CD4-positive, alpha-beta T cell treated with Interleukin-12 subunit alpha and Interleukin-12 subunit beta, for 1 hour (primary cell): Measurements from ENCODE around the gene CNTNAP2.

Experiments
- DNase-seq: peaks from one replicate; pipeline ENCODE4 v3.0.0-alpha.2; 2020

Gene CNTNAP2

GRCh38 chr7:148337246-148337965 lies 2220.8 kb downstream of the CNTNAP2 start:
- no peak for DNase-seq

DNA sequence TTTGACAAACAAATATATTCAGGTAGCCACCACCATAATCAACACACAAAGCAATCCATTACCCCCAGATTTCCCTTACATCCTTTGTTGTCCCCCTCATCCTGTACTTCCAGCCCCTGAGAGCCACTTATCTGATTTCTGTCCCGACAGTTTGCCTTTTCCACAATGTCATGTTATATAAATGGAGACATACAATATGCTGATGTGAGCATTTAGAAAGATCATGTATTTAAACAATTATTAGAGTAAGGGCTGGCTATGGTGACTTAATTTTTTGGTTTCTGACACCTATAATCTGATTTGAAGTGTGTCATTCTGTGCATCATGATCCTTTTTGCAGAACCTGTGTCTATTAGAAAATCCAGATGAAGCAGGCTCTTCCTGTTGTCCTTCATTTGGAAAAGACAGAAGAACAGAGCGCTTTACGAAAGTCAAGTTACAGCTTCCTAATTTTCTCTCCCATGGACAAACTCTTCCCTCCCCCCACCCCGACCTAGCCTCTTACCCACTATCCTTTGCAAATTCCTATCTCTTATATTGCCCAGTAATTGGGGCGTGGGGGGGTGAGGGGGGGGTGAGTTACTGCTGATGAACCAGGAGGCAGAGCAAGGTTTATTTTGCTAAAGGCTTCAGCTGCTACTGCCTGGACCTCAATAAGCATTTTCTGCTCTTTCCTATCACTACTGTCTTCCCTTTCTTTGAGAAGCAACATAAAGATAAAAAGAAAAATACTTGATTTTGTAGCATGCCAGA lies 2221.6 kb downstream of the CNTNAP2 start:
- DNase-seq, result no peak

- no peak for DNase-seq
Observed at GRCh38 chr7:148340438-148341280, 2224.1 kb downstream of the CNTNAP2 start.

DNA sequence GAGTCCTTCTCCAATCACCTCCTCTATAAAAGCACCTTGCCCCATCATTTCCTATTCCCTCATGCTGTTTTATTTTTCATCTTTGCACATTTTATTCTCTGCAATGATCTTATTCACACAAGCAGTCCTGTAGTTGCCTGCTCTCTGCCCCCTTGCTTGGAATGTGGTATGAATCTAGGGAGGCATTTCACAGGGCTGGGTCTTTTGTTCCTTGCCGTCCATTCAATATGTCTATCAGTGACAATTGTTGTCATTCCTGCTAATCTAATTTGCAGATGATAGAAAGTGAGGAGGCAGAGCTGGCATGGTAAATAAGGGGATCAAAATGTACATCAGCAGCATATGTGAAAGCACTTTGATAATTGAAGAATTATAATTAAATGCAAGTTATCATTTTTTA lies 2227.8 kb downstream of the CNTNAP2 start:
- DNase-seq, result no peak

GRCh38 chr7:148347981-148348380 lies 2231.4 kb downstream of the CNTNAP2 start:
- DNase-seq, result no peak

GRCh38 chr7:148348466-148348865 lies 2231.9 kb downstream of the CNTNAP2 start:
- no peak for DNase-seq

- no peak for DNase-seq
Observed at GRCh38 chr7:148356303-148356702, 2239.7 kb downstream of the CNTNAP2 start.

GRCh38 chr7:148362541-148362940 lies 2245.9 kb downstream of the CNTNAP2 start:
- no peak for DNase-seq

DNA sequence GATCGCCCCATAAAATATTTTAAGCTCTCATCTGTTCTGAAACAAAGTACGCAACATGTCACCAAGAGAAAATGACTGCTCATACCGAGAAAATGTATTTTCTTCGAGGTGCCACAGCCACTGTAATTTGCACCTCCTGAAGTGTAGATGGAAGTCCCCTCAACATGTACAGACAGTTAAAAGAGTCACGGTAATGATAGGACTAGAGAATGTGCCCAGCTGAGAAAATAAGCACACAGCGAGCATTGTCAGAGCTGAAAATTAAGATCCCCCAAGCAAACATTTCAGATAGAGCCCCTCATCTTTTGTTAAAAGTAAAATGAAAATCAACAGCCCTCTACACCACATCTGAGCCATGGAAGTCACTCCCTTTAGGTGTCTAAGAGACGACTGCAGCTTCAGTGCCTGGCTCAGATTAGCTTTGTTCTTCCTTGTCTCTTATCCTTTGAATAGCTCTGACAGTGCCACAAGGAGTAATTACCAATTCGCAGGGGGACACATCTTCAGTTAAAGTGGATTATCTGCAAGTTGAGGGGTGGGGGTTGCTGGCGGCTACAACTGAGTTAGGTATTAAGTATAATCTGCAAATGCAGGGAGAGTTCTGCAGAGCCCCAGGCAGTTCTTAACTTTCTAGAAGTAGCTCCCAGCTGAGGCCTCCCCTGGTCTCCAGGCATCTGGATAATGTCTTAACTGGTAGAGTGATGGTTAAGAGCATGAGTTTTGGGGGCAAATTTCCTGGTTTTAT lies 2251.3 kb downstream of the CNTNAP2 start:
- DNase-seq, result no peak

GRCh38 chr7:148368562-148368961 lies 2252.0 kb downstream of the CNTNAP2 start:
- no peak for DNase-seq

- DNase-seq, result no peak
Observed at GRCh38 chr7:148371280-148371937, 2254.8 kb downstream of the CNTNAP2 start.

DNA sequence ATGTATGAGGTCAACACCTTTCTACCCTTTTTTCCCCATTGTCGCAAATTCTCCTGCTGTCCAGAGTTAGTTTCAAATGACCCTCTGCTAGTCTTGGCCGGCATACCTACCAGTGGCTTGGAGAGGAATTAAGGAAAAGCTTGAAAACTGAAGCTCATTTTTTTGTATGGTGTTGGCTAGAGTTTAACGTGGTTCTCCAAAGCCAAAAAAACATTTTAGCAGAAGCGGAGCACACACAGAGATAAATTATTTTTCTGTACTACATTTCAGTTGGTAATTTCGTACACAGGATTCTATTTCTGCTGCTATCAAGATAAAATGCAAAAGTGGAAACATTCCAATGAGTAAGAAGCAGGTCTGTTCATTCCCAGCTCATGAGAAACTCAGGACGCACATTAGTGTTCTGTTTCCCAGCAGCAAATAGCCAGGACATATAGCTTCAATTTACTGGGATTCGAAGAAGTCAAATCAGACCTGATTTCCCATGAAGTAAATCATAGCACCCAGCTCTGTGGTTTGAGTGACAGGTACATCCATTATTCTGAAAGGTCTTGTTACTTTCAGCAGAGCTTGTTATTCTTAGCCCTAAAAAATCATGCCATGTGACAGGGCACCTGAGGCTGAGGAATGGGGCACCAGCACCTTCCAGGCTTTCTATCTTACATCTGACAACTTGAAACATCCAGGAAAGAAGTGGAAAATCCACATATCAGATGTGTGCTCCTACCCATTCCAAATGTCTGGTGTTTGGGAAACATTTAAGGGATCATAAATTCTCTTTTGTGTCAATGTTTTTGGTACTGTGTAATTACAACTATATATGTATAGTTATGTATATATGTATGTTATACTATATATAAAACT lies 2258.0 kb downstream of the CNTNAP2 start:
- DNase-seq, result no peak

GRCh38 chr7:148379677-148380076 lies 2263.1 kb downstream of the CNTNAP2 start:
- no peak for DNase-seq

DNA sequence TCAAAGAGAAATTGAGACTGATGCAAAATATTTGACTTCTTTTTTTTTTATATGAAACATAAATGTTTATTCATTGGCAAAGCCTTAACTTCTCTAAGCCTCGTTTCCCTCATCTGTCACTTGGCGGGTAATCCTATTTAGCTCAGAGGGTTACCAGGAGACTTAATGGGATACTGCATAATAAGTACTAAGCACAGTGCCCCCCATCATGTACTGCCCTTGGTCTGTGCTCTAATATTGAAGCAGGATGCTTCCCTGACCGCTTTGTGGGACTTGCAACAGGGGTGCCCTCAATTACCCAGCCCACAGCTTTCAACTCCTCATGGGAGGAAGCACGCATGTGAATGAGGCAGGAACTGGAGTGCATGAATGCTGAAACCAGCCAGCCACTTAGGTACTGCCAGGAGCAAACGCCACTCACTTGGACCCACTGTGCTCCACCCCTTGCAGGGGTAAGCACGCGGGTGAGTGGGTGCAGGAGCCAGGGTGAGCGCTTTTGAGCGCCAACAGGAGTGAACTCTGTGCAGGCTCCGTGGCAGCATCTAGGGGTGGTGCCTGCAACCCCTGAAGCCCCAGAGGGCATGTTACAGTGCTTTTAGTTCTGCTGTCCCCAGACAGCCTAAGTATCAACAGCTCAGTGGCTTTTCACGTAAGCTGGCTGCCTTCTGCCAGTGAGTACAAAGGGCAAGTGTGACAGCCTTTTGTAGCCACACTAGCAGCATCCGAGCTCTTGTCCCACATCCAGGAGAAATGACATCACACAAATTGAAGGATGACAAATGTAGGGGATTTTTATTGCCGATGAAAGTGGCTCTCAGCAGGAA lies 2264.2 kb downstream of the CNTNAP2 start:
- no peak for DNase-seq

- DNase-seq, result no peak
Observed at GRCh38 chr7:148382596-148382995, 2266.0 kb downstream of the CNTNAP2 start.

DNA sequence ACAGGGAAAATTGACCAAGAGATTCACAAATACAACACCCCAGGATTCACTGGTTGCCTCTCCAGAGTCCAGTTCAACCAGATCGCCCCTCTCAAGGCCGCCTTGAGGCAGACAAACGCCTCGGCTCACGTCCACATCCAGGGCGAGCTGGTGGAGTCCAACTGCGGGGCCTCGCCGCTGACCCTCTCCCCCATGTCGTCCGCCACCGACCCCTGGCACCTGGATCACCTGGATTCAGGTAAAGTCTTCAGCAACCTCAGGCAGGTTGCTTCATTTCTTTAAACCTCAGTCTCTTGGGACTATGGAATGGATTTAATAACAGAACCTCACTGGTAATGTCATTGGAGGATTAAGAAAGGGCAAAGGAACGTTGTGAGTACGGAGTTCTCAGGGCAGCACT lies 2267.1 kb downstream of the CNTNAP2 start:
- no peak for DNase-seq

GRCh38 chr7:148385009-148385682 lies 2268.5 kb downstream of the CNTNAP2 start:
- no peak for DNase-seq

DNA sequence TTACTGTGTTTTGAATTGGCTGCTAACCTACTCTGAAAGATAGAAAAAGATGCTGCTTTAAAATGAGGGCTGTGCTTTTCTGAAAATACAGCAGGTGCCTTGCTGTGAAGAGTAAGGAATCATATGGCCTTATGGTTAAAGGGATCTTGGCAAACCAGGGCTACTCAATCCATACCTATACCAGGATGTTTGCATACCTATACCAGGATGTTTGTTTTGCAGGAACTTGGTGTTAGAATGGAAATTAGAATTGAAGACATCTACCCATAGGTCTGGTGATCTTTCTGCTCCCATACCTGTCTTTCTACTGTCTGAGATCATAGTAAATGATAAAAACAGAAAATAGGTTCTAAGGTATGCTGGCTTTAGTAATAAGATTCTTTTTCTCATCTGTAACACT lies 2273.8 kb downstream of the CNTNAP2 start:
- no peak for DNase-seq

- no peak for DNase-seq
Observed at GRCh38 chr7:148391591-148391990, 2275.0 kb downstream of the CNTNAP2 start.

- DNase-seq, result no peak
Observed at GRCh38 chr7:148394582-148394981, 2278.0 kb downstream of the CNTNAP2 start.
